ENCODE data around the gene OR10AD1.
A peak's percentile ranks its signal among the peaks of the same experiment; 100 is the strongest.

The OR10AD1 gene

GRCh38 chr12:48189331-48190125, 13.6 kb downstream of the OR10AD1 start:
- peak; percentile 84 for DNase-seq

- no peak for DNase-seq
These were observed 15.0 kb downstream of the OR10AD1 start for GRCh38 chr12:48187916-48188695.

- DNase-seq = no peak
These were observed 17.7 kb downstream of the OR10AD1 start for GRCh38 chr12:48185181-48185919.

- DNase-seq = no peak
These were observed 18.6 kb downstream of the OR10AD1 start for GRCh38 chr12:48184549-48184922.

GRCh38 chr12:48183876-48184548, 19.1 kb downstream of the OR10AD1 start:
- DNase-seq = no peak

- peak; percentile 77 for DNase-seq
These were observed 19.8 kb downstream of the OR10AD1 start, which contains the start of gene CCDC184 for GRCh38 chr12:48183091-48183875. Gene CCDC184, plus strand, starts transcription at chr12:48183644. Its CDS starts 479 bp downstream, at chr12:48184123.

GRCh38 chr12:48182631-48183030, 20.5 kb downstream of the OR10AD1 start:
- no peak for DNase-seq

GRCh38 chr12:48180857-48181495, 22.1 kb downstream of the OR10AD1 start:
- DNase-seq = no peak

- DNase-seq = no peak
These were observed 22.7 kb downstream of the OR10AD1 start for GRCh38 chr12:48180424-48180823.

- no peak for DNase-seq
These were observed 23.6 kb downstream of the OR10AD1 start for GRCh38 chr12:48179466-48179865.

- no peak for DNase-seq
These were observed 25.1 kb downstream of the OR10AD1 start for GRCh38 chr12:48177982-48178381.

- no peak for DNase-seq
These were observed 26.7 kb downstream of the OR10AD1 start for GRCh38 chr12:48176417-48176751.

- DNase-seq = no peak
These were observed 27.3 kb downstream of the OR10AD1 start for GRCh38 chr12:48175613-48176416.

- DNase-seq = no peak
These were observed 34.1 kb downstream of the OR10AD1 start for GRCh38 chr12:48169011-48169410.

GRCh38 chr12:48165089-48165981, 37.8 kb downstream of the OR10AD1 start:
- no peak for DNase-seq

- no peak for DNase-seq
These were observed 38.6 kb downstream of the OR10AD1 start for GRCh38 chr12:48164451-48164850.

- no peak for DNase-seq
These were observed 39.8 kb downstream of the OR10AD1 start for GRCh38 chr12:48163150-48163747.

- DNase-seq = no peak
These were observed 42.3 kb downstream of the OR10AD1 start for GRCh38 chr12:48160807-48161206.

- no peak for DNase-seq
These were observed 43.0 kb downstream of the OR10AD1 start for GRCh38 chr12:48160046-48160445.

All from stimulated activated CD8-positive, alpha-beta memory T cell treated with anti-CD3 and anti-CD28 coated beads, Interleukin-4, amount 100 ng/mL, for 48 hours (primary cell).